B cell (primary cell): ENCODE measurements around the gene PKNOX1. TPM values are rescaled to one million over a fixed set of nuclear protein-coding genes. Genes with fewer than 3 reads are reported as not detected.
"Not testable (repeated sequence)": the region's sequence is repeated elsewhere in the genome, so short reads cannot be mapped to it uniquely, and the experiment has no call there.

Experiments
- ATAC-seq: fragments of 200-7000 bp; cut with Tn5 transposase; one replicate; pipeline ENCODE4 v1.10.0; 2021; ENCODE audit warnings: low read depth, mild to moderate bottlenecking, moderate number of reproducible peaks, moderate library complexity
- CTCF ChIA-PET: fragments of 350-600 bp; sonication (Branson Sonifier 250); formaldehyde crosslinking; loops from one replicate; lab custom pipeline; 2021; ENCODE audit warnings: antibody characterized with exemption, inconsistent platforms; lab: Charles Lee
- POLR2A ChIA-PET: fragments of 350-600 bp; sonication (Branson Sonifier 250); formaldehyde crosslinking; loops from one replicate; lab custom pipeline; 2021; ENCODE audit warnings: antibody characterized with exemption; lab: Charles Lee
- DNase-seq: peaks from one replicate; pipeline ENCODE4 v3.0.0; 2013
- H2AFZ ChIP-seq: 2 replicates; pipeline ENCODE4 v1.6.1; 2012; ENCODE audit warnings: mild to moderate bottlenecking, low read depth, low read length; ENCODE audit not compliant: insufficient read depth, poor library complexity, severe bottlenecking
- H3K27ac ChIP-seq, 2 donors: 1 replicate in 1 of 2; 2 replicates in 1 of 2; pipeline ENCODE4 v1.5.1; 2012 to 2013; ENCODE audit warnings: low read length in 2 of 2, mild to moderate bottlenecking in 2 of 2, moderate library complexity in 1 of 2
- H3K27me3 ChIP-seq, 4 experiments: fragments of 200-600 bp in 1 of 4; sonication (generic) in 1 of 4; replicated peaks in 1 of 4; 1 replicate in 2 of 4; 2 replicates in 2 of 4; pipeline versions ENCODE4 v1.6.1 to v1.7.0; 2013 to 2016; ENCODE audit warnings: low read length in 3 of 4, mild to moderate bottlenecking in 2 of 4, mixed read lengths in 1 of 4, moderate library complexity in 1 of 4; ENCODE audit not compliant: insufficient read depth in 4 of 4, control insufficient read depth in 3 of 4; ENCODE audit errors: control extremely low read depth in 1 of 4
- H3K36me3 ChIP-seq, 2 experiments: replicated peaks in 1 of 2; 1 replicate in 1 of 2; 2 replicates in 1 of 2; pipeline versions ENCODE4 v1.6.1 to v1.7.1; 2013; ENCODE audit warnings: low read length in 1 of 2; ENCODE audit not compliant: insufficient read depth in 2 of 2, control insufficient read depth in 1 of 2; ENCODE audit errors: control extremely low read depth in 1 of 2, extremely low read depth in 1 of 2
- H3K4me1 ChIP-seq, 2 donors: fragments of 200-600 bp in 1 of 2; sonication (generic) in 1 of 2; 1 replicate in 1 of 2; 2 replicates in 1 of 2; pipeline versions ENCODE4 v1.5.1 to v1.6.1; 2013 to 2017; ENCODE audit warnings: low read length in 2 of 2; ENCODE audit not compliant: control insufficient read depth in 2 of 2, insufficient read depth in 2 of 2
- H3K4me2 ChIP-seq: replicated peaks from 2 replicates; pipeline ENCODE3; 2012; ENCODE audit warnings: mild to moderate bottlenecking, low read depth, low read length; ENCODE audit not compliant: poor library complexity, severe bottlenecking
- H3K4me3 ChIP-seq, 5 experiments: fragments of 200-600 bp in 1 of 5; sonication (generic) in 1 of 5; 1 replicate in 3 of 5; 2 replicates in 2 of 5; pipeline versions ENCODE4 v1.5.1 to v1.7.0; 2011 to 2016; ENCODE audit warnings: low read length in 4 of 5, mild to moderate bottlenecking in 4 of 5, low read depth in 2 of 5, control low read depth in 1 of 5, moderate library complexity in 1 of 5; ENCODE audit not compliant: insufficient read depth in 1 of 5; ENCODE audit errors: control extremely low read depth in 1 of 5, extremely low read depth in 1 of 5
- H3K79me2 ChIP-seq: fragments of 200-600 bp; sonication (generic); one replicate; pipeline ENCODE4 v1.6.0; 2016; ENCODE audit warnings: low read length; ENCODE audit not compliant: control insufficient read depth, insufficient read depth
- H3K9ac ChIP-seq: fragments of 200-600 bp; sonication (generic); 2 replicates; pipeline ENCODE4 v1.6.1; 2017; ENCODE audit warnings: mild to moderate bottlenecking, low read length, moderate library complexity
- H3K9me3 ChIP-seq, 3 donors: one replicate each; pipeline versions ENCODE4 v1.6.1 to v1.7.1; 2013; ENCODE audit warnings: low read length in 2 of 3; ENCODE audit not compliant: control insufficient read depth in 2 of 3, insufficient read depth in 1 of 3; ENCODE audit errors: control extremely low read depth in 1 of 3
- H4K20me1 ChIP-seq: 2 replicates; pipeline ENCODE4 v1.6.0; 2012; ENCODE audit warnings: mild to moderate bottlenecking, low read length; ENCODE audit not compliant: insufficient read depth, control insufficient read depth, poor library complexity, severe bottlenecking
- H3K27ac Mint-ChIP-seq: one replicate; pipeline ENCODE4 v1.8.0; 2021; ENCODE audit warnings: mixed read lengths
- H3K27me3 Mint-ChIP-seq: one replicate; pipeline ENCODE4 v1.8.0; 2021; ENCODE audit warnings: mixed read lengths
- H3K4me1 Mint-ChIP-seq: one replicate; pipeline ENCODE4 v1.8.0; 2021; ENCODE audit warnings: mixed read lengths
- H3K4me3 Mint-ChIP-seq: one replicate; pipeline ENCODE4 v1.8.0; 2021; ENCODE audit warnings: mixed read lengths
- H3K9me3 Mint-ChIP-seq: one replicate; pipeline ENCODE4 v1.8.0; 2022; ENCODE audit warnings: mixed read lengths; ENCODE audit not compliant: insufficient read depth
- EZH2 ChIP-seq: IDR thresholded peaks from 2 replicates; pipeline ENCODE4 v1.6.1; 2012; ENCODE audit warnings: borderline replicate concordance, low read depth, mild to moderate bottlenecking, moderate library complexity, low read length; ENCODE audit not compliant: insufficient read depth, poor library complexity, severe bottlenecking
- whole genome bisulfite sequencing: methylation state at CpG from one replicate; pipeline ENCODE4 v1.1.5; 2013; ENCODE audit warnings: missing lambda C conversion rate; ENCODE audit not compliant: insufficient coverage; 5-methylcytosine and 5-hydroxymethylcytosine counted together
- intact Hi-C: fragments of 100-400 bp; cut with micrococcal nuclease; formaldehyde crosslinking; loops from one replicate; pipeline ENCODE4 v1.10.0; 2022
- polyA plus RNA-seq: library from polyadenylated mRNA; depleted of rRNA; stranded (reverse); fragments of >200 nt; gene quantifications from 2 replicates; pipeline ENCODE4 v1.2.3, GENCODE V29; 2012
- total RNA-seq, 2 donors: library from RNA; stranded (reverse); fragments of 120-200 nt in 1 of 2; gene quantifications; 1 replicate in 1 of 2; 2 replicates in 1 of 2; pipeline versions ENCODE4 v1.2.3 to v1.2.4, GENCODE V29; 2013 to 2022
- TF ChIP-seq, protein P1 (sequence below): fragments of 200-600 bp; IDR thresholded peaks from one replicate; pipeline ENCODE4 v1.8.0; 2022; ENCODE audit warnings: antibody characterized with exemption, mild to moderate bottlenecking

PKNOX1 gene
- total and polyA plus RNA-seq, 2 donors (not counting 1 experiment from before 2014, with no cell fraction given) = 7.6 to 29.5 TPM

DNA sequence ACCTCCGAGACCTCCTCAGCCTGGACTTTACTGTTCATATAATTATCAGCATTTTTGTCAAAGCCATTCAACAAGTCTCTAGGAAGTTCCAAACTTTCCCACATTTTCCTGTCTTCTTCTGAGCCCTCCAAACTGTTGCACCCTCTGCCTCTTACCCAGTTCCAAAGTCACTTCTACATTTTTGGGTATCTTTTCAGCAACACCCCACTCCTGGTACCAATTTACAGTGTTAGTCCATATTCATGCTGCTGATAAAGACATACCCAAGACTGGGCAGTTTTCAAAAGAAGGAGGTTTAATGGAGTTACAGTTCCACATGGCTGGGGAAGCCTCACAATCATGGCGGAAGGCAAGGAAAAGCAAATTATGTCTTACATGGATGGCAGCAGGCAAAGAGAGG, 25.7 kb downstream of the PKNOX1 start:
- H3K4me3 ChIP-seq, H3K9ac ChIP-seq, H3K4me1 Mint-ChIP-seq, H4K20me1 ChIP-seq, H3K27ac Mint-ChIP-seq, ATAC-seq, H3K36me3 ChIP-seq, H3K4me2 ChIP-seq, H3K4me1 ChIP-seq, DNase-seq, H3K27ac ChIP-seq, intact Hi-C loops, H2AFZ ChIP-seq, H3K4me3 Mint-ChIP-seq, H3K9me3 Mint-ChIP-seq, CTCF ChIA-PET, H3K27me3 Mint-ChIP-seq, H3K27me3 ChIP-seq: not testable (repeated sequence)
- Histone ChIP-seq H3K9me3 (peaks cover 0 to 31% (median 3%) of the 10 kb centered on the region in 3 donors), H3K79me2 (peaks cover 52% of the 10 kb centered on the region)
- WGBS = 100% methylated on average over 2 of the region's 2 CpGs
- POLR2A ChIA-PET = interaction anchor here (0.5 kb wide), 1 partner anchor 22 kb away, joined by 5 read pairs; no protein-coding TSS in a partner anchor

GRCh38 chr21:43001316-43001715, 27.0 kb downstream of the PKNOX1 start:
- no peak for DNase-seq
- Histone ChIP-seq H4K20me1 (no peaks in the 10 kb centered on the region), H3K27ac (no peak overlapping the region), H3K9ac (no peak overlapping the region), H3K36me3 (peaks cover 1 to 6% of the 10 kb centered on the region in 2 experiments), H3K4me3 (no peak overlapping the region), H3K4me1 (no peaks in the 10 kb centered on the region), H3K79me2 (peaks cover 54% of the 10 kb centered on the region), H3K27me3 (no peaks in the 10 kb centered on the region), H3K9me3 (peaks cover 0 to 31% (median 3%) of the 10 kb centered on the region in 3 donors), H2AFZ (no peak overlapping the region), H3K4me2 (no peak overlapping the region)
- intact Hi-C loops = no loop called here
- no peak overlapping the region for H3K27ac Mint-ChIP-seq
- TF ChIP-seq, protein P1, sequence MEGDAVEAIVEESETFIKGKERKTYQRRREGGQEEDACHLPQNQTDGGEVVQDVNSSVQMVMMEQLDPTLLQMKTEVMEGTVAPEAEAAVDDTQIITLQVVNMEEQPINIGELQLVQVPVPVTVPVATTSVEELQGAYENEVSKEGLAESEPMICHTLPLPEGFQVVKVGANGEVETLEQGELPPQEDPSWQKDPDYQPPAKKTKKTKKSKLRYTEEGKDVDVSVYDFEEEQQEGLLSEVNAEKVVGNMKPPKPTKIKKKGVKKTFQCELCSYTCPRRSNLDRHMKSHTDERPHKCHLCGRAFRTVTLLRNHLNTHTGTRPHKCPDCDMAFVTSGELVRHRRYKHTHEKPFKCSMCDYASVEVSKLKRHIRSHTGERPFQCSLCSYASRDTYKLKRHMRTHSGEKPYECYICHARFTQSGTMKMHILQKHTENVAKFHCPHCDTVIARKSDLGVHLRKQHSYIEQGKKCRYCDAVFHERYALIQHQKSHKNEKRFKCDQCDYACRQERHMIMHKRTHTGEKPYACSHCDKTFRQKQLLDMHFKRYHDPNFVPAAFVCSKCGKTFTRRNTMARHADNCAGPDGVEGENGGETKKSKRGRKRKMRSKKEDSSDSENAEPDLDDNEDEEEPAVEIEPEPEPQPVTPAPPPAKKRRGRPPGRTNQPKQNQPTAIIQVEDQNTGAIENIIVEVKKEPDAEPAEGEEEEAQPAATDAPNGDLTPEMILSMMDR = no peak
- TF ChIP-seq EZH2 = no peak
- H3K4me3 Mint-ChIP-seq = no peak overlapping the region
- POLR2A ChIA-PET = no interaction called here
- no peaks in the 10 kb centered on the region for H3K27me3 Mint-ChIP-seq
- no peaks in the 10 kb centered on the region for H3K4me1 Mint-ChIP-seq
- WGBS = 95% methylated on average over 4 of the region's 4 CpGs
- CTCF ChIA-PET = no interaction called here
- H3K9me3 Mint-ChIP-seq = peaks cover 8% of the 10 kb centered on the region
- ATAC-seq = no peak
